Neural progenitor cell (in vitro differentiated cells): Measurements from ENCODE around the gene CCDC185.

Experiments used
- CTCF ChIP-seq: fragments of 200-600 bp; sonication (generic); IDR thresholded peaks from 2 replicates; pipeline ENCODE4 v1.5.1; 2017; ENCODE audit warnings: antibody characterized with exemption, mild to moderate bottlenecking
- EZH2 ChIP-seq: fragments of 200-600 bp; sonication (generic); IDR thresholded peaks from 2 replicates; pipeline ENCODE4 v1.6.1; 2017; ENCODE audit warnings: antibody characterized with exemption, mild to moderate bottlenecking, moderate library complexity
- EZH2phosphoT487 ChIP-seq: fragments of 200-600 bp; sonication (generic); IDR thresholded peaks from 2 replicates; pipeline ENCODE4 v1.6.1; 2017; ENCODE audit warnings: antibody characterized with exemption

- TF ChIP-seq CTCF (no peak), EZH2phosphoT487 (no peak), EZH2 (no peak)
Observed at GRCh38 chr1:223425550-223425949, 32.3 kb downstream of the CCDC185 start.
